GM12864 (cell line): ENCODE data around the gene TRAPPC3L.

Experiments
- DNase-seq: peaks from one replicate; pipeline ENCODE4 v3.0.0-alpha.2; 2011; ENCODE audit warnings: low read depth
- H3K4me3 ChIP-seq: 2 replicates; pipeline ENCODE4 v1.5.1; 2011; ENCODE audit warnings: mild to moderate bottlenecking, low read depth, low read length, control low read depth
- CTCF ChIP-seq: IDR thresholded peaks from 2 replicates; pipeline ENCODE4 v1.5.1; 2011; ENCODE audit warnings: low read depth, mild to moderate bottlenecking, moderate library complexity, low read length, control low read depth, inconsistent platforms; ENCODE audit errors: missing control alignments

TRAPPC3L gene

GRCh38 chr6:116472706-116473105 lies 72.8 kb downstream of the TRAPPC3L start:
- DNase-seq, result no peak
- no peak for TF ChIP-seq CTCF
- no peak overlapping the region for H3K4me3 ChIP-seq

- DNase-seq, result no peak
- H3K4me3 ChIP-seq, result no peak overlapping the region
- no peak for TF ChIP-seq CTCF
Measured at GRCh38 chr6:116471531-116471930, 74.0 kb downstream of the TRAPPC3L start.

GRCh38 chr6:116468293-116468692 lies 77.2 kb downstream of the TRAPPC3L start:
- DNase-seq, result no peak
- TF ChIP-seq CTCF, result no peak

GRCh38 chr6:116467514-116467913 lies 78.0 kb downstream of the TRAPPC3L start:
- no peak overlapping the region for H3K4me3 ChIP-seq
- no peak for DNase-seq
- no peak for TF ChIP-seq CTCF

More at GRCh38 chr6:116468293-116468692, 77.2 kb downstream of the TRAPPC3L start:
- no peak overlapping the region for H3K4me3 ChIP-seq

- no peak for DNase-seq
- no peak for TF ChIP-seq CTCF
- H3K4me3 ChIP-seq, result no peak overlapping the region
Measured at GRCh38 chr6:116467096-116467495, 78.4 kb downstream of the TRAPPC3L start.

- TF ChIP-seq CTCF, result no peak
- no peak for DNase-seq
- H3K4me3 ChIP-seq, result no peak overlapping the region
Measured at GRCh38 chr6:116465246-116465645, 80.2 kb downstream of the TRAPPC3L start.

GRCh38 chr6:116463301-116463700 lies 82.2 kb downstream of the TRAPPC3L start:
- no peak for TF ChIP-seq CTCF
- H3K4me3 ChIP-seq, result no peak overlapping the region
- DNase-seq, result no peak
